Activated naive CD4-positive, alpha-beta T cell treated with anti-CD3 and anti-CD28 coated beads, Interleukin-2, amount 50 U/mL, for 72 hours (primary cell): ENCODE data around the gene KRTAP12-3. TPM values are rescaled to one million over a fixed set of nuclear protein-coding genes. Genes with fewer than 3 reads are reported as not detected.
A peak's percentile ranks its signal among the peaks of the same experiment; 100 is the strongest.
"Not testable (repeated sequence)": the region's sequence is repeated elsewhere in the genome, so short reads cannot be mapped to it uniquely, and the experiment has no call there.

Experiments used
- ATAC-seq, 2 donors: fragments of 150-1000 bp; cut with Tn5 transposase; 2 replicates each; pipeline ENCODE4 v1.10.0; 2021; ENCODE audit warnings: mild to moderate bottlenecking in 2 of 2, moderate library complexity in 2 of 2
- DNase-seq, 2 donors: peaks; one replicate each; pipeline ENCODE4 v3.0.0; 2021 to 2022; ENCODE audit warnings: low spot score in 2 of 2
- H3K27ac Mint-ChIP-seq, 2 donors: one replicate each; pipeline ENCODE4 v1.8.0; 2022; ENCODE audit warnings: mild to moderate bottlenecking in 2 of 2, mixed read lengths in 2 of 2
- H3K36me3 Mint-ChIP-seq, 2 donors: one replicate each; pipeline ENCODE4 v1.8.0; 2022; ENCODE audit warnings: mixed read lengths in 2 of 2
- H3K9me3 Mint-ChIP-seq, 2 donors: one replicate each; pipeline ENCODE4 v1.8.0; 2022; ENCODE audit warnings: mixed read lengths in 2 of 2
- total RNA-seq, 2 donors: library from RNA; stranded (reverse); gene quantifications; one replicate each; pipeline ENCODE4 v1.2.3, GENCODE V29; 2022

KRTAP12-3 gene
- total RNA-seq, 2 donors from 2014 or later, result not detected

- ATAC-seq (peak in 1 of 2 donors; percentile 15), DNase-seq (no peak)
- H3K36me3 Mint-ChIP-seq, result peaks cover 31 to 49% of the 10 kb centered on the region in 2 donors
- no peak overlapping the region for H3K27ac Mint-ChIP-seq
- H3K9me3 Mint-ChIP-seq, result peaks cover 19 to 46% of the 10 kb centered on the region in 2 donors
Measured at GRCh38 chr21:44658913-44659595, 1.3 kb downstream of the KRTAP12-3 start.

GRCh38 chr21:44661567-44661966 is 3.8 kb downstream of the KRTAP12-3 start:
- Mint-ChIP-seq H3K36me3 (peaks cover 23 to 32% of the 10 kb centered on the region in 2 donors), H3K9me3 (peaks cover 11 to 39% of the 10 kb centered on the region in 2 donors)
- not testable (repeated sequence) for H3K27ac Mint-ChIP-seq, DNase-seq, ATAC-seq

GRCh38 chr21:44664691-44665090 is 7.0 kb downstream of the KRTAP12-3 start:
- Mint-ChIP-seq H3K27ac (no peak overlapping the region), H3K36me3 (peaks cover 10 to 20% of the 10 kb centered on the region in 2 donors)

GRCh38 chr21:44666401-44667320 is 8.9 kb downstream of the KRTAP12-3 start, which contains the start of gene KRTAP12-2:
TSS of gene KRTAP12-2 (minus strand) at chr21:44666927. CDS start at chr21:44666886, 41 bp downstream.
- DNase-seq (no peak), ATAC-seq (no peak)
- H3K9me3 Mint-ChIP-seq, result peaks cover 12 to 13% of the 10 kb centered on the region in 2 donors
- peak within 1 kb of the TSS in 1 of 2 donors; percentile 46 for H3K27ac Mint-ChIP-seq
- H3K36me3 Mint-ChIP-seq, result peaks cover under 1 to 15% of the 10 kb centered on the region in 2 donors

More at GRCh38 chr21:44664691-44665090, 7.0 kb downstream of the KRTAP12-3 start:
- H3K9me3 Mint-ChIP-seq, result peaks cover 6 to 22% of the 10 kb centered on the region in 2 donors
- ATAC-seq (no peak), DNase-seq (no peak)

- Mint-ChIP-seq H3K9me3 (peaks cover 6 to 12% of the 10 kb centered on the region in 2 donors), H3K27ac (no peak overlapping the region), H3K36me3 (peaks cover 5 to 13% of the 10 kb centered on the region in 2 donors)
- ATAC-seq (no peak), DNase-seq (no peak)
Measured at GRCh38 chr21:44667612-44668011, 9.9 kb downstream of the KRTAP12-3 start.

- no peak for DNase-seq
- no peak for ATAC-seq
- Mint-ChIP-seq H3K36me3 (peaks cover 5 to 19% of the 10 kb centered on the region in 2 donors), H3K27ac (no peak overlapping the region), H3K9me3 (peaks cover 16 to 20% of the 10 kb centered on the region in 2 donors)
Measured at GRCh38 chr21:44670642-44671432, 13.1 kb downstream of the KRTAP12-3 start.

GRCh38 chr21:44671911-44672310 is 14.2 kb downstream of the KRTAP12-3 start:
- Mint-ChIP-seq H3K36me3 (peaks cover 5 to 19% of the 10 kb centered on the region in 2 donors), H3K9me3 (peaks cover 16 to 20% of the 10 kb centered on the region in 2 donors), H3K27ac (no peak overlapping the region)
- ATAC-seq (no peak), DNase-seq (no peak)

- ATAC-seq, result no peak
- no peak for DNase-seq
- Mint-ChIP-seq H3K9me3 (peaks cover 6 to 7% of the 10 kb centered on the region in 2 donors), H3K36me3 (peaks cover 0 to 3% of the 10 kb centered on the region in 2 donors), H3K27ac (no peak overlapping the region)
Measured at GRCh38 chr21:44677881-44678280, 20.1 kb downstream of the KRTAP12-3 start.

- Mint-ChIP-seq H3K9me3 (no peaks in the 10 kb centered on the region), H3K36me3 (no peaks in the 10 kb centered on the region), H3K27ac (peak overlapping the region in 1 of 2 donors; percentile 22)
- ATAC-seq, result no peak
- no peak for DNase-seq
Measured at GRCh38 chr21:44681152-44681551, 23.4 kb downstream of the KRTAP12-3 start.

GRCh38 chr21:44681861-44682579 is 24.3 kb downstream of the KRTAP12-3 start, which contains the start of gene KRTAP12-1:
TSS of gene KRTAP12-1 (minus strand) at chr21:44682163. CDS start at chr21:44682123, 40 bp downstream.
- H3K9me3 Mint-ChIP-seq, result no peaks in the 10 kb centered on the region
- DNase-seq, result no peak
- H3K27ac Mint-ChIP-seq, result peak within 1 kb of the TSS; percentile 14 to 22
- no peak for ATAC-seq
- H3K36me3 Mint-ChIP-seq, result no peaks in the 10 kb centered on the region

- ATAC-seq (no peak), DNase-seq (no peak)
- H3K36me3 Mint-ChIP-seq, result no peaks in the 10 kb centered on the region
- H3K9me3 Mint-ChIP-seq, result no peaks in the 10 kb centered on the region
- peak overlapping the region in 1 of 2 donors; percentile 14 for H3K27ac Mint-ChIP-seq
Measured at GRCh38 chr21:44682580-44683151, 24.9 kb downstream of the KRTAP12-3 start.

GRCh38 chr21:44684077-44684476 is 26.3 kb downstream of the KRTAP12-3 start:
- ATAC-seq (no peak), DNase-seq (no peak)
- H3K36me3 Mint-ChIP-seq, result no peaks in the 10 kb centered on the region
- no peaks in the 10 kb centered on the region for H3K9me3 Mint-ChIP-seq
- peak overlapping the region in 1 of 2 donors; percentile 7 for H3K27ac Mint-ChIP-seq

- peak overlapping the region in 1 of 2 donors; percentile 7 for H3K27ac Mint-ChIP-seq
- ATAC-seq (no peak), DNase-seq (no peak)
- H3K9me3 Mint-ChIP-seq, result no peaks in the 10 kb centered on the region
- H3K36me3 Mint-ChIP-seq, result no peaks in the 10 kb centered on the region
Measured at GRCh38 chr21:44684483-44684882, 26.8 kb downstream of the KRTAP12-3 start.

GRCh38 chr21:44685050-44685449 is 27.3 kb downstream of the KRTAP12-3 start:
- not testable (repeated sequence) for DNase-seq, H3K27ac Mint-ChIP-seq, ATAC-seq, H3K9me3 Mint-ChIP-seq, H3K36me3 Mint-ChIP-seq

GRCh38 chr21:44686000-44686781 is 28.5 kb downstream of the KRTAP12-3 start:
- Mint-ChIP-seq H3K27ac (peak overlapping the region; percentile 8 to 76), H3K9me3 (no peaks in the 10 kb centered on the region), H3K36me3 (no peaks in the 10 kb centered on the region)
- DNase-seq (no peak), ATAC-seq (peak; percentile 14 to 30)
